Fibroblast of pulmonary artery (primary cell): ENCODE measurements around the gene OSR1.

ENCODE experiments used
- DNase-seq: peaks from one replicate; pipeline ENCODE4 v3.0.0-alpha.2; 2010; ENCODE audit warnings: low read depth
- H3K4me3 ChIP-seq: replicated peaks from 2 replicates; pipeline ENCODE4 v1.5.1; 2011; ENCODE audit warnings: low read depth, mild to moderate bottlenecking, control low read depth, low read length, moderate library complexity
- TF ChIP-seq, protein P1 (sequence below): IDR thresholded peaks from 2 replicates; pipeline ENCODE4 v1.5.1; 2011; ENCODE audit warnings: mild to moderate bottlenecking, control low read depth, low read length, inconsistent platforms; ENCODE audit errors: missing control alignments

The OSR1 gene

DNA sequence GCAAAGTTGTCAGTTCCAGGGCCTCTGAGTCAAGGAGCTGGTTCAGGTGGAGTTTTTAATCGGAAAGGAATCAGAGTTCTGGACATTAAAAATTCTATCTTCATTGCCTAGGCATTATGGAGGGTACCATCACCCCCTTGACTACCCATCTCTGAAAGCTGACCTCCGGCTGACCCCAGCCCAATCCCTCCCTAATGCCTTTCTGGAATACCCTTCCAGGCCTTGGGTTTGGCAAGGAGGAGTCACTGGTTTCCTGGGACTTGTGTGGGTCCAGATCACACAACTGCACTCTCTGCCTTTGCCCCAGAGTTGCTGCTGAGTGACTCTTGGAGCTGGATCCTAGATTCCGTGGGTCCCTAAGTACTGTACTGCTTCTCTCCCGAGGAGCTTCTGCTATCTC lies 1.0 kb upstream of the OSR1 start:
- DNase-seq = no peak

DNA sequence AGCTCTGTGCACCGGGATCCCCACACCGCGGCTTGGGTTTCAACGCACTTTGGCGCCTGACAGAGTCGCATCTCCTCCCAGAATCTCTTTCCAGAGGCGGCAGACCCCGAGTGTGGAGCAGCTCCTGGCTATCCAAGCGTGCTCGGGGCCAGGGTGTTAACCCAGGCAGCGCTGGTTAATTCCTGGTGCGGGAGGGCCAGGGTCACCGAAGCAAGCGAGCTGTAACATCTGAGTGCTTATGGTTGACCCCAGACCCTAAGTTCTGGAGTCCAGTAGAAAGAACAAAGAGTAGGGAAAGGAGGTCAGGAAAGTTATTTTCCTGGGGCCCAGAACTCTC lies 566 bp upstream of the OSR1 start:
- peak overlapping the region; percentile 76 for H3K4me3 ChIP-seq
- TF ChIP-seq, protein P1, sequence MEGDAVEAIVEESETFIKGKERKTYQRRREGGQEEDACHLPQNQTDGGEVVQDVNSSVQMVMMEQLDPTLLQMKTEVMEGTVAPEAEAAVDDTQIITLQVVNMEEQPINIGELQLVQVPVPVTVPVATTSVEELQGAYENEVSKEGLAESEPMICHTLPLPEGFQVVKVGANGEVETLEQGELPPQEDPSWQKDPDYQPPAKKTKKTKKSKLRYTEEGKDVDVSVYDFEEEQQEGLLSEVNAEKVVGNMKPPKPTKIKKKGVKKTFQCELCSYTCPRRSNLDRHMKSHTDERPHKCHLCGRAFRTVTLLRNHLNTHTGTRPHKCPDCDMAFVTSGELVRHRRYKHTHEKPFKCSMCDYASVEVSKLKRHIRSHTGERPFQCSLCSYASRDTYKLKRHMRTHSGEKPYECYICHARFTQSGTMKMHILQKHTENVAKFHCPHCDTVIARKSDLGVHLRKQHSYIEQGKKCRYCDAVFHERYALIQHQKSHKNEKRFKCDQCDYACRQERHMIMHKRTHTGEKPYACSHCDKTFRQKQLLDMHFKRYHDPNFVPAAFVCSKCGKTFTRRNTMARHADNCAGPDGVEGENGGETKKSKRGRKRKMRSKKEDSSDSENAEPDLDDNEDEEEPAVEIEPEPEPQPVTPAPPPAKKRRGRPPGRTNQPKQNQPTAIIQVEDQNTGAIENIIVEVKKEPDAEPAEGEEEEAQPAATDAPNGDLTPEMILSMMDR = no peak
- no peak for DNase-seq

More for the DNA sequence above, 1.0 kb upstream of the OSR1 start:
- H3K4me3 ChIP-seq = no peak overlapping the region
- TF ChIP-seq, protein P1 = no peak

DNA sequence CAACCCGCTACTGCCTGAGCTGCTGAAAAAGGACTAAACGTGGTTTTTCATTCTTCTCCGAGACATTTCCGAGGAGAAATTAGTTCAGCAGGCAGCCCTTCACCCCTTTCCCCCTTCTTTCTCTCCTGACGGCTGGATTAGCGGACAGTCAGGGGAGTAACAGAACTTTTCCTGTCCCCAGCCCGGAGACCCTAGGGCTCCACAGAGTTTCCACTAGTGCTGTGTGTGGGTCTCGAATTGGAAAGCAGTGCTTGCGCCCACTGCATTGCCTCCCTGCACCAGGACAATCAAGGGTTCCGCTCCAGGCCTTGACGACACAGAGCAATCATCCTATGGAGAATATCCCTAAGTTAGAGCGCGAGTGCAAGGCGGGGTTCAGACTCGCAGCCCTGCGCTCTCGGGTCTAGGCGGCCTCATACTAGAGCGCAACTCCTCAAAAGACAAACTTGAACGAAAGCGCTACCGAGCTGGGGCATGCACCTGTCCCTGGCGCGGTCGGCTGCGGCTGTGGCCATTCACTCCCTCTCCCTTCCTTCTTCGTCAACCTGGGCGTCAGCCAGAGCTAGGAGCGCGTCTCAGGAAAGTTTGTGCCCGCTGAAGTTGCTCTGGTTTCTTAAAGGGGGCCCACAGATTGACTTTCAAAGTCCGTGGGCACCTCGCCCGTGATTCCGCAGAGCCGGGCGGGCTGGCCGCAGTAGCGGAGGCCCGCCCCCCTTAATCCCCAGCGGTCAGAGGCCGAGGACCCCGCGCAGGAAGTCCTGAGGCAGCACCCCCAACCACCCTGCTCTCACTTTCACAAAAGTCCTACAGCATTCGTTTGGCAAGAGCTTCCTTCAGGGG lies 801 bp downstream of the OSR1 start:
- no peak for DNase-seq
- H3K4me3 ChIP-seq = peak overlapping the region; percentile 76
- TF ChIP-seq, protein P1 = no peak

DNA sequence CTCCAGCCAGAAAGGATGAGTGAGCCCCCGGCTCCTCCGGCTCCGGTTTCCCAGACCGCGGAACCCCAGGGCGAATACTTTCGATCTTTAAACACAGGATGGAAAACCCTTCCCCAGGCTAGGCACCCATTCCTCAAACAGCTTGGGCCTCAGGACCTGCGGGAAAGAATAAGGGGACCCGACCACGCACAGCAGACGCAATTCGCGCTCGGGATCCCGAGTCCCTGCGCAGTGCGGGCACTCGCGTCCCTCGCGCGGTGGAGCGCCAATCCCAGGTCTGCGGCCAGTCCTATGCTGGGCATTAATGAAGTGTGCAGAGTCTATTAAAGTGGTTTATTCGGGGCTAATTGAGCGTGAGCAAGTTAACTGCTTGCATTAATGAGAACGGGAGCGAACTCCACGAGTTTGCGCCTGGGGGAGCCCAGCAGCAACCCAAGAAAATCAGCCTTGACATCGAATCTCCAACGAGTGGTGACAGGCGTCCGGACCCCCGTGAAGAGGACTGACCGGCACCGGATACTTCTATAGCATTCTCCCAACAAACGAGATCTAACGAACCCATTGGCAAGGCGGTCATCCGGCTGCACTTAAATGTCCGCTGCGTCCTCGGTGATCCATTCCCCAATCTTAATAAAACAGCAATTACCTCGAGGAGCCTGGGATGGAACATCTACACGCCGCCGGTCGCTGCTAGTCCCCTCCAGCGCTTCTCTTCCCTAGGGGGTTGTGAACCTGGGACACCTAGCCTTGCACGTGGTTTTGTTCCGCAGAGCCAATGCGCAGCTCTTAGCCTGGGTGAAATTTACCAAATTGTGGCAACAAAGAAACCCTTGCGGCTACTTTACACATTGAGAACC lies 1.6 kb downstream of the OSR1 start:
- no peak for DNase-seq
- H3K4me3 ChIP-seq = peak overlapping the region; percentile 76
- TF ChIP-seq, protein P1 = no peak

DNA sequence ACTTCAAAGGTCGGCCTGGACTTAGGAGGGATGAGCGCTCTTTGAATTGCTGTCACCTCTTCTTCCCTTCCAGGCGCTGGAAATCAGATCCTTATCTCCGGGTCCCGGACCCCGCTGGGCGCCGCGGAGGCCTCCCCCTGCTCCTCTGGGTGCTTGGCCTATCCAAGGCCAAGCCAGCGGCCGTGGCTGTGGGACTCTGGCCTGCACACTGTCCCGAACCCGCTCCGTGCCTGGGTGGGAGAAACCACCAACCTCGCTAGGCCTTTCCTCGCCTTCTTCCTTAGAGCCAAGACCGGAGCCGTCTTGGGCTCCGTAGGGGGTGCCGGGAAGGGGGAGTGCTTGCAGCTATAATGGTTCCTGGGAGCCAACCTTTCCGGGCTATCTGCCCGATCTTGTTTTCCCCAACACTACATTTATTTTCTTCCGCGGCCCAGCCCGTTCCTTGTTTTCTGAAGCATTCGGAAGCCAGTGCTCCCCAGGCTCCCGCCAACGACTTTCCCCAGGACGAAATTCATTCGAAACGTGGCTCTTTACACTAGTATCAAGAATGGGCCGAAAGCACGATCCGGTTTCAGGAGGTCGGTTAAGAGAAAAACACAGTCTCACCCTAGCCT lies 2.4 kb downstream of the OSR1 start:
- H3K4me3 ChIP-seq = peak overlapping the region; percentile 76
- TF ChIP-seq, protein P1 = no peak
- DNase-seq = no peak

DNA sequence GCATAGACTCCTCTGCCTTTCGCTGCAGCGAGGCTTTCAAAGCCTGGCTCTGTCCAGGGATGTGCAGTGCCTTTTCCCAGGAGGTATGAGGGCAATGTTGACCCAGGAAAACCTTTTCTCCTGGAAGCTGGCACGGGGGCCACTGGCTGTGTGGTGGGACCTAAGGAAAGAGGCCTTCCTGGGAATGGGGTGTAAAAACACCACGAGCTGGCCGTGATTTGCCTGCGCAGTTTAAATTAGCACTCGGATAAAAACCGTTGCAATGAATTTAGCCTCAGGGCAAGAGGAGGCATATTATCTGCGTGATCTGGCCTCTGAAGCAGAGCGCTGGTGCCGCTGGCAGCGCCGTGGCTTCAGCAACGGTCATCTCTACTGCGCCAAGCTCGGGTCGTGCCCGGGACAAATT lies 3.0 kb downstream of the OSR1 start:
- TF ChIP-seq, protein P1 = no peak
- peak overlapping the region; percentile 76 for H3K4me3 ChIP-seq
- no peak for DNase-seq
